WTC11 (cell line): ENCODE measurements around the gene ELOVL6. TPM values are rescaled to one million over a fixed set of nuclear protein-coding genes. Genes with fewer than 3 reads are reported as not detected.

Experiments
- ATAC-seq: fragments of 200-7000 bp; cut with Tn5 transposase; 2 replicates; pipeline ENCODE4 v1.10.0; 2021; ENCODE audit warnings: mild to moderate bottlenecking, moderate library complexity
- CTCF ChIA-PET: fragments of 300-600 bp; sonication (Branson Sonifier 250); formaldehyde crosslinking; loops from one replicate; lab custom pipeline; 2021; ENCODE audit warnings: antibody characterized with exemption; lab: Charles Lee
- POLR2A ChIA-PET: fragments of 350-600 bp; sonication (Branson Sonifier 250); formaldehyde crosslinking; loops from one replicate; lab custom pipeline; 2021; ENCODE audit warnings: antibody characterized with exemption; lab: Charles Lee
- DNase-seq: peaks from one replicate; pipeline ENCODE4 v3.0.0; 2021; ENCODE audit warnings: low spot score
- H3K27ac Mint-ChIP-seq: 2 replicates; pipeline ENCODE4 v1.8.0; 2021; ENCODE audit warnings: mixed read lengths
- H3K27me3 Mint-ChIP-seq: 2 replicates; pipeline ENCODE4 v1.8.0; 2021; ENCODE audit warnings: low read depth, mild to moderate bottlenecking, moderate library complexity, mixed read lengths
- H3K36me3 Mint-ChIP-seq: 2 replicates; pipeline ENCODE4 v1.8.0; 2021; ENCODE audit warnings: mixed read lengths
- H3K4me1 Mint-ChIP-seq: 2 replicates; pipeline ENCODE4 v1.8.0; 2022; ENCODE audit warnings: mixed read lengths
- H3K4me3 Mint-ChIP-seq: 2 replicates; pipeline ENCODE4 v1.8.0; 2021; ENCODE audit warnings: mild to moderate bottlenecking, moderate library complexity, mixed read lengths
- H3K9me3 Mint-ChIP-seq: 2 replicates; pipeline ENCODE4 v1.8.0; 2021; ENCODE audit warnings: mixed read lengths
- FOXK1 ChIP-seq: sonication (generic); formaldehyde crosslinking; IDR thresholded peaks from 2 replicates; pipeline ENCODE4 v1.8.0; 2022; ENCODE audit warnings: mild to moderate bottlenecking, moderate library complexity, missing genetic modification reagents
- OVOL2 ChIP-seq: fragments of 250-450 bp; sonication (Bioruptor Pico); IDR thresholded peaks from 2 replicates; pipeline ENCODE4 v1.9.0; 2021; ENCODE audit warnings: mild to moderate bottlenecking, borderline replicate concordance
- PREB ChIP-seq: sonication (generic); formaldehyde crosslinking; IDR thresholded peaks from 2 replicates; pipeline ENCODE4 v1.8.1; 2022; ENCODE audit warnings: mild to moderate bottlenecking, missing genetic modification reagents, moderate library complexity, borderline replicate concordance
- SP1 ChIP-seq: sonication (generic); formaldehyde crosslinking; conservative IDR thresholded peaks from 2 replicates; pipeline ENCODE4 v1.8.1; 2022; ENCODE audit warnings: missing genetic modification reagents
- TP53 ChIP-seq: sonication (generic); formaldehyde crosslinking; IDR thresholded peaks from 2 replicates; pipeline ENCODE4 v1.8.1; 2023; ENCODE audit warnings: mild to moderate bottlenecking, missing genetic modification reagents
- ZNF121 ChIP-seq: sonication (generic); formaldehyde crosslinking; IDR thresholded peaks from 2 replicates; pipeline ENCODE4 v1.8.0; 2023; ENCODE audit warnings: missing genetic modification reagents
- ZNF138 ChIP-seq: sonication (generic); formaldehyde crosslinking; conservative IDR thresholded peaks from 2 replicates; pipeline ENCODE4 v1.8.1; 2022; ENCODE audit warnings: mild to moderate bottlenecking, moderate library complexity, missing genetic modification reagents
- ZNF263 ChIP-seq: sonication (generic); formaldehyde crosslinking; IDR thresholded peaks from 2 replicates; pipeline ENCODE4 v1.8.1; 2022; ENCODE audit warnings: low read depth, mild to moderate bottlenecking, moderate library complexity, missing genetic modification reagents
- ZNF396 ChIP-seq: fragments of 250-450 bp; sonication (Bioruptor Pico); IDR thresholded peaks from 2 replicates; pipeline ENCODE4 v1.8.0; 2021; ENCODE audit warnings: mild to moderate bottlenecking, moderate library complexity, borderline replicate concordance
- ZNF671 ChIP-seq: fragments of 250-450 bp; sonication (Bioruptor Pico); IDR thresholded peaks from 2 replicates; pipeline ENCODE4 v1.8.0; 2021; ENCODE audit warnings: mild to moderate bottlenecking
- total RNA-seq: library from RNA; stranded (reverse); gene quantifications from 3 replicates; pipeline ENCODE4 v1.2.3, GENCODE V29; 2021
- TF ChIP-seq, protein P1 (sequence below): sonication (generic); formaldehyde crosslinking; conservative IDR thresholded peaks from 2 replicates; pipeline ENCODE4 v1.8.1; 2022; ENCODE audit warnings: mild to moderate bottlenecking, missing genetic modification reagents
- TF ChIP-seq, protein P2 (sequence below): sonication (generic); formaldehyde crosslinking; IDR thresholded peaks from 2 replicates; pipeline ENCODE4 v1.8.0; 2023; ENCODE audit warnings: mild to moderate bottlenecking, missing genetic modification reagents
- TF ChIP-seq, protein P3 (sequence below): fragments of 250-450 bp; sonication (Bioruptor Pico); IDR thresholded peaks from 2 replicates; pipeline ENCODE4 v1.9.0; 2021; ENCODE audit warnings: mild to moderate bottlenecking
- TF ChIP-seq, protein P4 (sequence below): sonication (generic); formaldehyde crosslinking; IDR thresholded peaks from 2 replicates; pipeline ENCODE4 v1.8.1; 2023; ENCODE audit warnings: mild to moderate bottlenecking, missing genetic modification reagents, borderline replicate concordance
- TF ChIP-seq, protein P5 (sequence below): sonication (generic); formaldehyde crosslinking; IDR thresholded peaks from 2 replicates; pipeline ENCODE4 v1.8.0; 2022; ENCODE audit warnings: mild to moderate bottlenecking, missing genetic modification reagents
- TF ChIP-seq, protein P6 (sequence below): fragments of 250-450 bp; sonication (Bioruptor Pico); conservative IDR thresholded peaks from 2 replicates; pipeline ENCODE4 v1.9.0; 2021; ENCODE audit warnings: mild to moderate bottlenecking
- TF ChIP-seq, protein P7 (sequence below): sonication (generic); formaldehyde crosslinking; IDR thresholded peaks from 2 replicates; pipeline ENCODE4 v1.8.1; 2023; ENCODE audit warnings: mild to moderate bottlenecking, moderate library complexity, missing genetic modification reagents
- TF ChIP-seq, protein P8 (sequence below): sonication (generic); formaldehyde crosslinking; IDR thresholded peaks from 2 replicates; pipeline ENCODE4 v1.8.0; 2022; ENCODE audit warnings: mild to moderate bottlenecking, missing genetic modification reagents

Gene ELOVL6
- total RNA-seq, 1 experiment from 2014 or later, result 87.4 TPM

GRCh38 chr4:110088670-110089069 is 109.7 kb downstream of the ELOVL6 start (continued):
- TF ChIP-seq, protein P1, sequence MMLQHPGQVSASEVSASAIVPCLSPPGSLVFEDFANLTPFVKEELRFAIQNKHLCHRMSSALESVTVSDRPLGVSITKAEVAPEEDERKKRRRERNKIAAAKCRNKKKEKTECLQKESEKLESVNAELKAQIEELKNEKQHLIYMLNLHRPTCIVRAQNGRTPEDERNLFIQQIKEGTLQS, result no peak
- no peak for TF ChIP-seq ZNF121 (CRISPR knock-in tag)
- no peak for TF ChIP-seq ZNF263 (CRISPR knock-in tag)
- no peak for TF ChIP-seq OVOL2 (CRISPR knock-in tag)
- no peak for TF ChIP-seq SP1 (CRISPR knock-in tag)
- TF ChIP-seq, protein P2, sequence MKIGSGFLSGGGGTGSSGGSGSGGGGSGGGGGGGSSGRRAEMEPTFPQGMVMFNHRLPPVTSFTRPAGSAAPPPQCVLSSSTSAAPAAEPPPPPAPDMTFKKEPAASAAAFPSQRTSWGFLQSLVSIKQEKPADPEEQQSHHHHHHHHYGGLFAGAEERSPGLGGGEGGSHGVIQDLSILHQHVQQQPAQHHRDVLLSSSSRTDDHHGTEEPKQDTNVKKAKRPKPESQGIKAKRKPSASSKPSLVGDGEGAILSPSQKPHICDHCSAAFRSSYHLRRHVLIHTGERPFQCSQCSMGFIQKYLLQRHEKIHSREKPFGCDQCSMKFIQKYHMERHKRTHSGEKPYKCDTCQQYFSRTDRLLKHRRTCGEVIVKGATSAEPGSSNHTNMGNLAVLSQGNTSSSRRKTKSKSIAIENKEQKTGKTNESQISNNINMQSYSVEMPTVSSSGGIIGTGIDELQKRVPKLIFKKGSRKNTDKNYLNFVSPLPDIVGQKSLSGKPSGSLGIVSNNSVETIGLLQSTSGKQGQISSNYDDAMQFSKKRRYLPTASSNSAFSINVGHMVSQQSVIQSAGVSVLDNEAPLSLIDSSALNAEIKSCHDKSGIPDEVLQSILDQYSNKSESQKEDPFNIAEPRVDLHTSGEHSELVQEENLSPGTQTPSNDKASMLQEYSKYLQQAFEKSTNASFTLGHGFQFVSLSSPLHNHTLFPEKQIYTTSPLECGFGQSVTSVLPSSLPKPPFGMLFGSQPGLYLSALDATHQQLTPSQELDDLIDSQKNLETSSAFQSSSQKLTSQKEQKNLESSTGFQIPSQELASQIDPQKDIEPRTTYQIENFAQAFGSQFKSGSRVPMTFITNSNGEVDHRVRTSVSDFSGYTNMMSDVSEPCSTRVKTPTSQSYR (CRISPR knock-in tag), result no peak
- TF ChIP-seq, protein P3, sequence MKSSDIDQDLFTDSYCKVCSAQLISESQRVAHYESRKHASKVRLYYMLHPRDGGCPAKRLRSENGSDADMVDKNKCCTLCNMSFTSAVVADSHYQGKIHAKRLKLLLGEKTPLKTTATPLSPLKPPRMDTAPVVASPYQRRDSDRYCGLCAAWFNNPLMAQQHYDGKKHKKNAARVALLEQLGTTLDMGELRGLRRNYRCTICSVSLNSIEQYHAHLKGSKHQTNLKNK (CRISPR knock-in tag), result no peak
- no peak for TF ChIP-seq ZNF138 (CRISPR knock-in tag)

DNA sequence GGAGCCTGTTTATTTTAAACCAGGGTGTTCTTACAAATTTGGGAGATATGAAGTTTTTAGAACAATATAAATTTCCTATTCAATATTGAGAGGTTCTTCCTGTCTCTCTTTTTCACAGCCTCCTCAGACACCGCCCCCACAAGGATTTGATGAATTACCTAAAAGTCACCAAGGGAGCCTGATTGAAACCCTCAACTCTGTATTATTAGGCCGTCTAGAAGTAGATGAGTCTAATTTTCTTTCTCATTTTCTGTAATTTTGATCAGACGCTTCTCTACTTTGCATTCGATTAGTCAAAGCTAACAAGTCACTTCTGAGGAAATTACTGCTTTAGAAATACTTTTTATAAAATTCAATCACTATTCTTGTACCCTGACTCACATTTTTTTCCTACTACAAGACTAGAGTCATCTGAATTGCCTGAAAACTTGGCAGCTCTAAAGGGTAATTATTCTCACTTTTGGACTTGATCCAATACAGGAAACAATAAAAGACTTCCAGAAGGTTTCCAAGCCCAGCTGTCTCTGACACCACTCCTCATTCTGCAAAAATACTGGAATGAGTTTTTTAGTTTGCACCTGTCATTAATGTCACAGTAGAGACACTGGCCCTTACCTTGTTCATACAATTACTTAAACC is 111.2 kb downstream of the ELOVL6 start:
- no peak for DNase-seq
- Mint-ChIP-seq H3K4me3 (no peak overlapping the region), H3K36me3 (peaks cover 24% of the 10 kb centered on the region), H3K27ac (no peak overlapping the region), H3K4me1 (peaks cover 35% of the 10 kb centered on the region)
- ChIA-PET POLR2A (no interaction called here), CTCF (no interaction called here)
- TF ChIP-seq ZNF396 (CRISPR knock-in tag) (no peak), PREB (CRISPR knock-in tag) (no peak), FOXK1 (CRISPR knock-in tag) (no peak)
- TF ChIP-seq, all 79 proteins: peak for 0
- Mint-ChIP-seq H3K27me3 (no peaks in the 10 kb centered on the region), H3K9me3 (peaks cover 16% of the 10 kb centered on the region)
- no peak for ATAC-seq

DNA sequence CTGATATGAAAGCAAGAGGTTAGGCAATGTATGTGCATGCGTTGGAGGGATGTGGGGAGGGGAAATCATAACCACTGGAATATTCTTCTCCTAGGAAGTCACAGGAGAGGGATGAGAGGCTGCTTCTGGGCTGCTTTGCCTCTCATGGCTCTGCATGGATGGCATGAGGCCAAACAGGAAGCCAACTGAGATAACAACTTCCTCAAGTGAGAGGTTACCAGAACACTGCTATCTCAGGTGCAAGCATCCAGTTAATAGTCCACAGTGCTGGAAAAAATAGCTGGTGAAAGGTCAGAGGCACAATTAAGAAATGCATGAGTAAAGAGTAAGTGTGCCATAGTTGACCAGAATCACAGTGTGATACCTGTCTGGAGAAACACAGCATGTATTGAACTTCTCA is 113.3 kb downstream of the ELOVL6 start:
- no peak for DNase-seq
- 0 out of 2 replicates have a peak overlapping the region, but pooled peaks have one; percentile 2 for H3K27ac Mint-ChIP-seq
- H3K27me3 Mint-ChIP-seq, result no peaks in the 10 kb centered on the region
- H3K4me3 Mint-ChIP-seq, result no peak overlapping the region
- peaks cover 28% of the 10 kb centered on the region for H3K36me3 Mint-ChIP-seq
- peaks cover 16% of the 10 kb centered on the region for H3K9me3 Mint-ChIP-seq
- ChIA-PET POLR2A (no interaction called here), CTCF (no interaction called here)
- H3K4me1 Mint-ChIP-seq, result peaks cover 24% of the 10 kb centered on the region
- no peak for ATAC-seq
- TF ChIP-seq, protein P4, sequence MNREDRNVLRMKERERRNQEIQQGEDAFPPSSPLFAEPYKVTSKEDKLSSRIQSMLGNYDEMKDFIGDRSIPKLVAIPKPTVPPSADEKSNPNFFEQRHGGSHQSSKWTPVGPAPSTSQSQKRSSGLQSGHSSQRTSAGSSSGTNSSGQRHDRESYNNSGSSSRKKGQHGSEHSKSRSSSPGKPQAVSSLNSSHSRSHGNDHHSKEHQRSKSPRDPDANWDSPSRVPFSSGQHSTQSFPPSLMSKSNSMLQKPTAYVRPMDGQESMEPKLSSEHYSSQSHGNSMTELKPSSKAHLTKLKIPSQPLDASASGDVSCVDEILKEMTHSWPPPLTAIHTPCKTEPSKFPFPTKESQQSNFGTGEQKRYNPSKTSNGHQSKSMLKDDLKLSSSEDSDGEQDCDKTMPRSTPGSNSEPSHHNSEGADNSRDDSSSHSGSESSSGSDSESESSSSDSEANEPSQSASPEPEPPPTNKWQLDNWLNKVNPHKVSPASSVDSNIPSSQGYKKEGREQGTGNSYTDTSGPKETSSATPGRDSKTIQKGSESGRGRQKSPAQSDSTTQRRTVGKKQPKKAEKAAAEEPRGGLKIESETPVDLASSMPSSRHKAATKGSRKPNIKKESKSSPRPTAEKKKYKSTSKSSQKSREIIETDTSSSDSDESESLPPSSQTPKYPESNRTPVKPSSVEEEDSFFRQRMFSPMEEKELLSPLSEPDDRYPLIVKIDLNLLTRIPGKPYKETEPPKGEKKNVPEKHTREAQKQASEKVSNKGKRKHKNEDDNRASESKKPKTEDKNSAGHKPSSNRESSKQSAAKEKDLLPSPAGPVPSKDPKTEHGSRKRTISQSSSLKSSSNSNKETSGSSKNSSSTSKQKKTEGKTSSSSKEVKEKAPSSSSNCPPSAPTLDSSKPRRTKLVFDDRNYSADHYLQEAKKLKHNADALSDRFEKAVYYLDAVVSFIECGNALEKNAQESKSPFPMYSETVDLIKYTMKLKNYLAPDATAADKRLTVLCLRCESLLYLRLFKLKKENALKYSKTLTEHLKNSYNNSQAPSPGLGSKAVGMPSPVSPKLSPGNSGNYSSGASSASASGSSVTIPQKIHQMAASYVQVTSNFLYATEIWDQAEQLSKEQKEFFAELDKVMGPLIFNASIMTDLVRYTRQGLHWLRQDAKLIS (CRISPR knock-in tag), result no peak
- TF ChIP-seq, protein P5, sequence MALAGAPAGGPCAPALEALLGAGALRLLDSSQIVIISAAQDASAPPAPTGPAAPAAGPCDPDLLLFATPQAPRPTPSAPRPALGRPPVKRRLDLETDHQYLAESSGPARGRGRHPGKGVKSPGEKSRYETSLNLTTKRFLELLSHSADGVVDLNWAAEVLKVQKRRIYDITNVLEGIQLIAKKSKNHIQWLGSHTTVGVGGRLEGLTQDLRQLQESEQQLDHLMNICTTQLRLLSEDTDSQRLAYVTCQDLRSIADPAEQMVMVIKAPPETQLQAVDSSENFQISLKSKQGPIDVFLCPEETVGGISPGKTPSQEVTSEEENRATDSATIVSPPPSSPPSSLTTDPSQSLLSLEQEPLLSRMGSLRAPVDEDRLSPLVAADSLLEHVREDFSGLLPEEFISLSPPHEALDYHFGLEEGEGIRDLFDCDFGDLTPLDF (CRISPR knock-in tag), result no peak
- TF ChIP-seq, protein P6, sequence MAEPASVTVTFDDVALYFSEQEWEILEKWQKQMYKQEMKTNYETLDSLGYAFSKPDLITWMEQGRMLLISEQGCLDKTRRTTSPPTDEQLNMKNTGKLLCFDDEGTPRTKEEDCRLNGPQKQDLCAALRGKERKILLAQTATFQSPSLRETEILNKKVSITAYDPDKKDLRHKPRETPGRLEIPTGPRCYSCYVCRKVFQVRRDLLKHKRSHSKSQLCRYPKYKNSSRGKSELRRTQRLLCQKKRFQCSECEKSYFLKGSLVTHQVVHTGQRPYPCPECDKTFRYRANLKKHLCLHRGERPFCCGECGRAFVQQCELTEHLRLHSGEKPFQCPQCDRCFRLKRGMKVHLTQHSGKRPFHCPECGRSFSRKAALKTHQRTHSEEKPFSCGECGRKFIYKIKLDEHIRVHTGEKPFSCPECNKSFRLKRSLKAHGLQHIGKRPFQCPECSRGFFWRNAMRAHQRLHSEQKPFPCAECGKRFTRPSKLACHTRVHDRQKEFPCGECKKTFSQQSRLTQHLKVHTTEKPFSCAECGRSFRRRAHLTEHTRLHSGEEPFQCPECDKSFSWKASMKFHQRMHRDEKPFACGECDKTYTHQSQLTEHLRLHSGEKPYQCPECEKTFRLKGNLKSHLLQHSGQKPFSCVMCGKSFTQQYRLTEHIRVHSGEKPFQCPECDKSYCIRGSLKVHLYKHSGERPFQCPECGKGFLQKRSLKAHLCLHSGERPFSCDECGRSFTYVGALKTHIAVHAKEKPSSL (CRISPR knock-in tag), result no peak
- TF ChIP-seq, protein P7, sequence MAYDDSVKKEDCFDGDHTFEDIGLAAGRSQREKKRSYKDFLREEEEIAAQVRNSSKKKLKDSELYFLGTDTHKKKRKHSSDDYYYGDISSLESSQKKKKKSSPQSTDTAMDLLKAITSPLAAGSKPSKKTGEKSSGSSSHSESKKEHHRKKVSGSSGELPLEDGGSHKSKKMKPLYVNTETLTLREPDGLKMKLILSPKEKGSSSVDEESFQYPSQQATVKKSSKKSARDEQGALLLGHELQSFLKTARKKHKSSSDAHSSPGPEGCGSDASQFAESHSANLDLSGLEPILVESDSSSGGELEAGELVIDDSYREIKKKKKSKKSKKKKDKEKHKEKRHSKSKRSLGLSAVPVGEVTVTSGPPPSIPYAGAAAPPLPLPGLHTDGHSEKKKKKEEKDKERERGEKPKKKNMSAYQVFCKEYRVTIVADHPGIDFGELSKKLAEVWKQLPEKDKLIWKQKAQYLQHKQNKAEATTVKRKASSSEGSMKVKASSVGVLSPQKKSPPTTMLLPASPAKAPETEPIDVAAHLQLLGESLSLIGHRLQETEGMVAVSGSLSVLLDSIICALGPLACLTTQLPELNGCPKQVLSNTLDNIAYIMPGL (CRISPR knock-in tag), result no peak
- TF ChIP-seq, protein P8, sequence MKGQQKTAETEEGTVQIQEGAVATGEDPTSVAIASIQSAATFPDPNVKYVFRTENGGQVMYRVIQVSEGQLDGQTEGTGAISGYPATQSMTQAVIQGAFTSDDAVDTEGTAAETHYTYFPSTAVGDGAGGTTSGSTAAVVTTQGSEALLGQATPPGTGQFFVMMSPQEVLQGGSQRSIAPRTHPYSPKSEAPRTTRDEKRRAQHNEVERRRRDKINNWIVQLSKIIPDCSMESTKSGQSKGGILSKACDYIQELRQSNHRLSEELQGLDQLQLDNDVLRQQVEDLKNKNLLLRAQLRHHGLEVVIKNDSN, result no peak
- TF ChIP-seq TP53, result no peak
- TF ChIP-seq ZNF671, result no peak
